Stimulated activated CD8-positive, alpha-beta memory T cell treated with anti-CD3 and anti-CD28 coated beads, Interleukin-12 subunit alpha, Interleukin-12 subunit beta, amount 100 ng/mL, for 24 hours (primary cell): ENCODE measurements around the gene INAFM2.

Source experiments
- DNase-seq: peaks from one replicate; pipeline ENCODE4 v3.0.0-alpha.2; 2020; ENCODE audit errors: extremely low read depth

Gene INAFM2

DNA sequence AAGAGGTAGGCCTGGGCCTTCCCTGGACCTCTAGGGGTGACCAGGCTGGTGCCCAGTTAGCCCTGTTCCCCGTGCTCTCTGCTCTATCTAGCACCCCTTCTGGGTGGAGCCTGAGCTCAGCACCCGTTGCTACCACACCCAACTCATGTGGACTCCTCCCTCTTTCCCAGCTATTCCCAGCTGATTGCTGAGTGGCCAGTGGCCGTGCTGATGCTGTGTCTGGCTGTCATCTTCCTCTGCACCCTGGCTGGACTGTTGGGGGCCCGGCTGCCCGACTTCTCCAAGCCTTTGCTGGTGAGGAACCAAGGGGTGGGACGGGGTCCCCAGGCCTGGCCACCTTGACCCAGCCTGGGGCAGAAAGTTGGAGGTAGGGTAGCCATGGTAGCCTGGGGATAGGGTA lies 40.8 kb downstream of the INAFM2 start:
- no peak for DNase-seq

DNA sequence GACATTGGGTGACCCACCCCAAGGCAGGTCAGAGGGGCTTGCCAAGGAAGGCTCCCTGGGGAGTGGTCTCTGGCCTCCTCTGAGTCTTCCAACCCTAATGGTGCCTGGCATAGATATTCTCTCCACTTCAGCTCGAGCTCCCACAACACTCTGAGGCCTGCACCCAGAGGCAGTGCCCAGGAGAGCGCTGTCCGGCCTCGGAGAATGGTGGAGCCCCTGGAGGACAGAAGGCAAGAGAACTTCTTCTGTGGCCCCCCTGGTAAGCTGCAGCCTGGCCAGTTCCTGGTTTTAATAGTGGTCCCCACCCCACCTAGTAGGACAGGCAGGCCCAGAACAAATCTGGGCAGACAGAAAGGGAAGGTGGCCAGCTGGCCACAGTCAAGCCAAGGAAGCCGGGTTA lies 41.5 kb downstream of the INAFM2 start:
- no peak for DNase-seq

DNA sequence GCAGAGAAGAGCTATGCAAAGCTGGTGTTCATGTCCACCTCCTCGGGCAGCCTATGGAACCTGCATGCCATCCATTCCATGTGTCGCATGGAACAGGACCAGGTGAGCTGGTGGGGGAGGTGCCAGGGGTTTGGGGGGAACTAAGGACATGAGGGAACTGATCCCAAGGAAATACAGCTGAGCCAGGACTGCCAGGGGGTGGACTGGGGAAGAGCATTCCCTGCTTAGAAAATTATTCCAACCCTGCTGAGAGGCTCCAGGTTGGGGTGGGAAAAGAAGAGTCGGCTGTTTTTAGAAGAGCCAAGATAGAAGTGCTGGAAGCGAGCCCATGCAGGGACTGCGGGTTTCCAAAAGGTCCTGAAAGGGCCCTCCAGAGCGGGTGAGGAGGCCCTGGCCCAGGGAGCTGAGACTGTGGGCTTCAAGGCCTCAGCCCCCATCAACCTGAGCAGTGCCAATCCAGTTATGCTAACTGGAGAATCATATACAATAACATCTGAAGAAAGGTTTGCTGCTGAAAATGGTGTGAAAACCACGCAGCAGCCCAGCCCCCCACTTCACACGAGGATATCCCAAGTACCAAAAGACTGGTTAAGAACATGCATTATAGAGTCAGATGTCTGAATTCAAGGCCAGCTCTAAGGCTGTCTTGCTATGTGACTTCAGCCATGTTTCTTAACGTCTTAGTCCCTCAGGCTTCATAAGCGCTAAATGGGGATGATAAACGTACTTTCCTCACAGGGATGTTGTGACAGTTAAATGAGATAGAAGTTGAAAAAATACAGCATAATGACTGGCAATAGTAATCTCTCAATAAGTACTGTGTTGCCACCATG lies 42.3 kb downstream of the INAFM2 start:
- DNase-seq = no peak

DNA sequence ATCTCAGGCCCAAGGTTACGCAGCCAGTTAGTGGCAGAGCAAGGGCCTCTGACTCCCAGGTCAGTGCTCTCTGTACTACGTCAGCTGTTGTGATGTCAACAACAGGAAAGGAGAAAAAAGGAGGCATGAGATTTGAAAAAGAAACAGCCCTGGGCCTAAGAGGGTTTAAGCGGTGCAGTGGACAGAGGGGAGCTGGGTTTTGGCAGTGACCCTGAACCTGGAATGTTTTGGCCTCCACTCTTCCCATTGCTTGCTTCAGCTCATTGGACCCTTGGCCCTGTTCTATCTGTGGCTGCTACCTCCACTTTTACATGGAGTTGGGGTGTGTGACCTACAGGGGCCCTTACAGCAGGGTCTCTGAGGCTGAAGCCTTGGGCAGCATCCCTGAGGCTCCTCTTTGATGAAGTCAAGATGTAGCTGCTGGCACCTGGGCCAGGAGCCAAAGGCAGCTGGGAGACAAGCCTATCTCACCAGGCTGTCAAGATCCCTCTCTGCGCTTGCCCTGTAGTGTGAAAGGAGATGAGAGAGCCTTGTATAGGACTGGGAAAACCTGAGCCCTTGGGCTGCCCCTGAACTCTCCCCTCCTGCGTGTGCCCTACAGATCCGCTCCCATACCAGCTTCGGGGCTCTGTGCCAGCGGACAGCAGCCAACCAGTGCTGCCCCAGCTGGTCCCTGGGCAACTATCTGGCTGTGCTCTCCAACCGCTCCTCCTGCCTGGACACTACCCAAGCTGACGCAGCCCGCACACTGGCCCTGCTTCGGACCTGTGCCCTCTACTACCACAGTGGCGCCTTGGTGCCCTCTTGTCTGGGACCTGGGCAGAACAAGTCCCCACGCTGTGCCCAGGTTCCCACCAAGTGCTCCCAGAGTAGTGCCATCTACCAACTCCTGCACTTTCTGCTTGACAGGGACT lies 43.2 kb downstream of the INAFM2 start:
- DNase-seq = no peak

DNA sequence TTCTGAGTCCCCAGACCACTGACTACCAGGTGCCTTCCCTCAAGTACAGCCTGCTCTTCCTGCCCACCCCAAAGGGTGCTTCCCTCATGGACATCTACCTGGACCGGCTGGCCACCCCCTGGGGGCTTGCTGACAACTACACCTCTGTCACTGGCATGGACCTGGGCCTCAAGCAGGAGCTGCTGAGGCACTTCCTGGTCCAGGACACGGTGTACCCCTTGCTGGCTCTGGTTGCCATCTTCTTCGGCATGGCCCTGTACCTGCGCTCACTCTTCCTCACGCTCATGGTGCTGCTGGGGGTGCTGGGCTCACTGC lies 43.8 kb downstream of the INAFM2 start:
- no peak for DNase-seq

DNA sequence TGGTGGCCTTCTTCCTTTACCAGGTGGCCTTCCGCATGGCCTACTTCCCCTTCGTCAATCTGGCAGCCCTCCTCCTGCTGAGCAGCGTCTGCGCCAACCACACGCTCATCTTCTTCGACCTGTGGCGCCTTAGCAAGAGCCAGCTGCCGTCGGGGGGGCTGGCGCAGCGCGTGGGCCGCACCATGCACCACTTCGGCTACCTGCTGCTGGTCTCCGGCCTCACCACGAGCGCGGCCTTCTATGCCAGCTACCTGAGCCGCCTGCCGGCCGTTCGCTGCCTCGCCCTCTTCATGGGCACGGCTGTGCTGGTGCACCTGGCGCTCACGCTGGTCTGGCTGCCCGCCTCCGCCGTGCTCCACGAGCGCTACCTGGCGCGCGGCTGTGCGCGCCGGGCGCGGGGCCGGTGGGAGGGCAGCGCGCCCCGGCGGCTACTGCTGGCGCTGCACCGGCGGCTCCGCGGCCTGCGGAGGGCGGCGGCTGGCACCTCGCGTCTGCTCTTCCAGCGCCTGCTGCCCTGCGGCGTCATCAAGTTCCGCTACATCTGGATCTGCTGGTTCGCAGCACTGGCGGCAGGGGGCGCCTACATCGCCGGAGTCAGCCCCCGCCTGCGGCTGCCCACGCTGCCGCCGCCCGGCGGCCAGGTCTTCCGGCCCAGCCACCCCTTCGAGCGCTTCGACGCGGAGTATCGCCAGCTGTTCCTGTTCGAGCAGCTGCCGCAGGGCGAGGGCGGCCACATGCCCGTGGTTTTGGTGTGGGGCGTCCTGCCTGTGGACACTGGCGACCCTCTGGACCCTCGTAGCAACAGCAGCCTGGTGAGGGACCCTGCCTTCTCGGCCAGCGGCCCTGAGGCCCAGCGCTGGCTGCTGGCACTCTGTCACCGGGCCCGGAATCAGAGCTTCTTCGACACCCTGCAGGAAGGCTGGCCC lies 44.5 kb downstream of the INAFM2 start:
- peak; percentile 64 for DNase-seq

DNA sequence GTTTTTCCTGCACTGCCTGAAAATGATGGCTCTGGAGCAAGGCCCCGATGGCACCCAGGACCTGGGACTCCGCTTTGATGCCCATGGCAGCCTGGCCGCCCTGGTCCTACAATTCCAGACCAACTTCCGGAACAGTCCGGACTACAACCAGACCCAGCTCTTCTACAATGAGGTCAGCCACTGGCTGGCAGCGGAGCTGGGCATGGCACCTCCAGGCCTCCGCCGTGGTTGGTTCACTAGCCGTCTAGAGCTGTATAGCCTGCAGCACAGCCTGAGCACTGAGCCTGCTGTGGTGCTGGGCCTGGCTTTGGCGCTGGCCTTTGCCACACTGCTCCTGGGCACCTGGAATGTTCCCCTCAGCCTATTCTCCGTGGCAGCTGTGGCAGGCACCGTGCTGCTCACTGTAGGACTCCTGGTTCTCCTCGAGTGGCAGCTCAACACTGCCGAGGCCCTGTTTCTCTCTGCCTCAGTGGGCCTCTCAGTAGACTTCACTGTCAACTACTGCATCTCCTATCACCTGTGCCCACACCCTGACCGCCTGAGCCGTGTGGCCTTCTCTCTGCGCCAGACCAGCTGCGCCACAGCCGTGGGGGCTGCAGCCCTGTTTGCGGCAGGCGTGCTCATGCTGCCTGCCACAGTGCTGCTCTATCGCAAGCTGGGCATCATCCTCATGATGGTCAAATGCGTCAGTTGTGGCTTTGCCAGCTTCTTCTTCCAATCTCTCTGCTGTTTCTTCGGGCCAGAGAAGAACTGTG lies 45.4 kb downstream of the INAFM2 start:
- no peak for DNase-seq

DNA sequence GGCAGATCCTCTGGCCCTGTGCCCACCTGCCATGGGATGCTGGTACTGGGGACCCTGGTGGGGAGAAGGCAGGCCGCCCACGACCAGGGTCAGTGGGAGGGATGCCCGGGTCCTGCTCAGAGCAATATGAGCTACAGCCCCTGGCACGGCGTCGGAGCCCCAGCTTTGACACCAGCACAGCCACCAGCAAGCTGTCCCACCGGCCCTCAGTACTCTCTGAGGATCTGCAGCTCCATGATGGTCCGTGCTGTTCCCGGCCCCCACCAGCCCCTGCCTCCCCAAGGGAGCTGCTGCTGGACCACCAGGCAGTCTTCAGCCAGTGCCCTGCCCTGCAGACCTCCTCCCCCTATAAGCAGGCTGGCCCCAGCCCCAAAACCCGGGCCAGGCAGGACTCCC lies 46.0 kb downstream of the INAFM2 start:
- DNase-seq = no peak

DNA sequence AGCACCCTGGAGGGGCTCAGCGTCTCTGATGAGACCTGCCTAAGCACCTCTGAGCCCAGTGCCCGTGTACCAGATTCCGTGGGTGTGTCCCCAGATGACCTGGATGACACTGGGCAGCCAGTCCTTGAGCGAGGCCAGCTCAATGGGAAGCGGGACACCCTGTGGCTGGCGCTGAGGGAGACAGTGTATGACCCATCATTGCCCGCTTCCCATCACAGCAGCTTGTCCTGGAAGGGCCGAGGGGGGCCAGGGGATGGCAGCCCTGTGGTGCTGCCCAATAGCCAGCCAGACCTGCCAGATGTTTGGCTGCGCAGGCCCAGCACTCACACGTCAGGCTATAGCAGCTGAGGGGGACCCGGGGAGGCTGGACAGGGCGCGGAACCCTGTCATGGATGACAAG lies 46.5 kb downstream of the INAFM2 start:
- no peak for DNase-seq

DNA sequence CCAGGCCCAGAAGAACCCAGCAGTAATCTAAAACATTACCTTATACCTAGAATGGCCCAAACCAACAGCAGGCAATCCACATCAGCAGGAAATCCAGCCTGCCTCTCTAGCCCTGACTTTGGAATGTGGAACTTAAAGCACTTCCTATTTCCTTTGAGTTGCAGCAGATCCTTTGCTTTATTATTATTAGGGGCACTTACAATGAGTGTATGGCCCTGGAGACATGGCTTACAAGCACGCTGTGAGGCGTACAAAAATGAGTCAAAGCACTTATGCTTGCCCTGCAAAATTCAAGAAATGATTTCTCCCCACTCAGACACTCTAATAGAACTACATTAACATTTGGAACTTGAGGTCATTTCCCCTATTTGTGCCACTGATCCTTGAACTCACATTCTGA lies 49.5 kb downstream of the INAFM2 start:
- no peak for DNase-seq
